GM04504 (cell line): ENCODE measurements around the gene PRKCD.

Experiments
- DNase-seq: peaks from one replicate; pipeline ENCODE4 v3.0.0-alpha.2; 2012; ENCODE audit warnings: low read depth

Gene PRKCD

DNA sequence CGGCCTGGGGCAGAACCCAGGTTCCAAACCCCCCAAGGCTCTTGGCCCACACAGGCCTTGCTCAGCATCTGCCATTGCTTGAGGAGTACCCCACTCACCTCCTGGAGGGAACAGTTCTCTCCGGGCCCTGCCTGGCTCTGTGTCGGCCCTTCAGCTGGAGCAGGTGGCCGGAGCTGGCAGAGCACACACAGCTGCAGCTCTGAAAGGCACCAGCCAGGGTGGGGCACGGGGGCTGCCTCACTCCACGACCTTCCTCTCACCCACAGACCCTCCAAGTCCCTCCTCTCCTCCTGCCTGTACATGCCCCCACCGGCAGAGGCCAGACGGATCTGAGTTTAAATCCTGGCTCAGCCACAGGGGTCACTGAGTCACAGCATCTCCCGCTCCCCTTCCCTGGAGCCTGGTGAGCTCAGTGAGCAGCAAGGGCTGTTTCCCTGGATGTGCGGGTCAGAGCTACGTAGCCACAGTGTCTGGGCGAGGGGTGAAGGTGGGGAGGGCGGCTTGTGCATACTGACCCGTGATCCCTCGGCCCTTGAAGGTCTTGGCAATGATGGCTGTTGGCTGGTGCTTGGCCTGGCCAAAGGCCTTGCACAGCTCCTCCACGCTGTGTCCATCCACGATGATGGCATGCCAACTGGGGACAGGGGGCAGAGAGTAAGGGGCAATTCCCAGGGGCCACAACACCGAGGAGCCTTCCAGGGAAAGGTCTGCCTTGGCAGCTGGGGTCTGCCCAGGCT is 71.8 kb downstream of the PRKCD start:
- DNase-seq = no peak

DNA sequence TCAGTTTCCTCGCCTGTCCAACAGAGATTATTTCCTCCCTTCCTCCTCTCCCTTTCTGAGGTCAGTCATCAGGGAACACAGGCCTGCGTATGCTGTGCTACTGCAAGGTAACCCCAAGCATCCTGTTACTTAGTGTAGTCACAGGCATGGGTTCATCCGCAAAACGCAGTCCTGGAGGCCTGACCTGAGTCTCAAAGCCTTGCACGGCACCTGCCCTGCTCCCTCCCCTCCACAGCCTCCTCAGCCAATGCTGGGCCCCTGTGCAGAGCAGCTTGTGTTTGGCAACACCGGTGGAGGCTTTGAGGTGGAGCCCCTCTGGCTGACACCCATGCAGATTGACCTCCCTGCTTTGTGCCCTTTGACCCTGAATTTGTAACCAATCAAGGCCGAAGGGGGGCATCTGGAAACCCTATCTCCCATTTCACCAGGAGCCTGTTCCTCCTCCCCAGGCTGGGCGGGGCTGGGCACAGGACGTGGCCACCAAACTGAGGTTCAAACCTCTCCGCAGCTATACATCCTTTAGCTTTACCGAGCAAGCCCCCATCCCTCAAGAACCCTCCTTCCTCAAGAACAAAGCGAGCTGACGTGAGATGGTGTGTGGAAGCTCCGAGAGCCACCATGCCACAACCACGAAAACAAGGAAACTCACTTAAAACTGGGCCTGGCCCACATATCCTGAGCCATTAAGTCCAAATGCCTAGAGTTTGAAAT is 73.3 kb downstream of the PRKCD start:
- DNase-seq = no peak

DNA sequence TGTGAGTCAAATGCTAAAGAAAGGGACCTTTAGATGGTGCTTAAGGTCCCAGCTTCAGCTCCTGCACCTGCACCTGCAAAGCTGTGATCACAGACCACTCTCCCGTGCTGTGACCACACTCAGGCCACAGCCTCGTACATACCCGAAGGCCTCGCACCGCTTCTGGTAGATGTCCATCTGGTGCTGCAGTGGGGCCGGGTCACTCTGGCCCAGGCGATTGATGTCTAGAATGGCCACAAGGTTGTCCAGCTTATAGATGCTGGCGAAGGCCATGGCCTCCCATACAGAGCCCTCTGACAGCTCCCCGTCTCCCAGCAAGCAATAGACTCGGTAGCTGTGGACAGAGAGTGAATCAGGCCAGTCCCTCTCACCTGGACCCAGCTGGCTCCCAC is 73.8 kb downstream of the PRKCD start:
- DNase-seq = no peak

DNA sequence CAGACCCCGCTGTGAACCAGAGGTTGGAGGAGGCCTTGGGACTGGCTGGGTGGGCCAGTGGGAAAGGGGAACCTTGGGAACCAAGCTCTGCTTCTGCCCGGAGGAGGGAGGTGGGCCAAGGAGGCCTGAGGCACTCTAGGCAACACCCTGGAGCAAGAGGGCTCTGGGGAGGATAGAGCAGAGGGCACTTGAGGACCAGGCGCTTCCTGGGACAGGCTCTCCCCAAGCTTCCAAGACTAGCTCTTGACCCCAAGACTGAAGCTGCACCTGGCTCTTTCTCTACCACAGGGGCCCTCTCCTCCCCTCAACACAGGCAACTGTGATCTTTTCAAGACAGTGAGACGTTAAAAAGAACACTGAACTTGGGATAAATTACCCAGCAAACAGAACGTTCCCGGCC is 74.5 kb downstream of the PRKCD start:
- no peak for DNase-seq

DNA sequence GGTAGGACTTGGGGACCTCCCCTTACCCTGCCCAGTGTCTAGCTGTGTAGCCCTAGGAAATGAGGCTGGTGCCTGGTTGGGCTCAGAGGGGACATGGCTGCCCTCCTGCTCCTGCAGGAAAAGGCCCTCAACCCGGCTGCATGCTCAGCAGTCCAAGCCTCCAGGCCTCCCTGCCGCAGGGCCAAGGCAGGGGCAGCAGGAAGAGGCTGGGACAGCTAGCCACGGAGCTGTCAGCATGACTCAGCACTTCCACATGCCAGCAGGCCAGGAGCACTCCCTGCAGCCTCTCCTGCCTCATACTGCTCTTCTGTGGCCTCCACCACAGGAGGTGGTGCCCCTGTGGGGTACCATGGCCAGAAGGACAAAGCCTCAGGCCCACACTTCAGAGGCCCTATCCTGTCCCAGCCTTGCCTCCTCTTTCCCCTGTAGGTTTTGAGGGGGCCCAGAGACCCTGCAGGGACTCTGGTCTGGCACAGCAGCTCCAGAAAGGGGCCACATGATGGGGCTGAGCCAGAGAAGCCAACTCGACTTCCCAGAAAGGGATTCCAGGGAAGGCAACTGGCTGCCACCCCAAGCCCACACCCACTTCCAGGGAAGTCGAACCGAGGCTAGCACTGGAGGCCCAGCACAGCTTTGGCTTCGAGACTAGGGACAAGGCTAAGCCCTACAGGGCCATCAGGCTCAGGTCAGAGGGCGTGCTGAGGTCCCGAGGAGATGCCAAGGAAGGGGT is 75.3 kb downstream of the PRKCD start:
- peak; percentile 76 for DNase-seq

DNA sequence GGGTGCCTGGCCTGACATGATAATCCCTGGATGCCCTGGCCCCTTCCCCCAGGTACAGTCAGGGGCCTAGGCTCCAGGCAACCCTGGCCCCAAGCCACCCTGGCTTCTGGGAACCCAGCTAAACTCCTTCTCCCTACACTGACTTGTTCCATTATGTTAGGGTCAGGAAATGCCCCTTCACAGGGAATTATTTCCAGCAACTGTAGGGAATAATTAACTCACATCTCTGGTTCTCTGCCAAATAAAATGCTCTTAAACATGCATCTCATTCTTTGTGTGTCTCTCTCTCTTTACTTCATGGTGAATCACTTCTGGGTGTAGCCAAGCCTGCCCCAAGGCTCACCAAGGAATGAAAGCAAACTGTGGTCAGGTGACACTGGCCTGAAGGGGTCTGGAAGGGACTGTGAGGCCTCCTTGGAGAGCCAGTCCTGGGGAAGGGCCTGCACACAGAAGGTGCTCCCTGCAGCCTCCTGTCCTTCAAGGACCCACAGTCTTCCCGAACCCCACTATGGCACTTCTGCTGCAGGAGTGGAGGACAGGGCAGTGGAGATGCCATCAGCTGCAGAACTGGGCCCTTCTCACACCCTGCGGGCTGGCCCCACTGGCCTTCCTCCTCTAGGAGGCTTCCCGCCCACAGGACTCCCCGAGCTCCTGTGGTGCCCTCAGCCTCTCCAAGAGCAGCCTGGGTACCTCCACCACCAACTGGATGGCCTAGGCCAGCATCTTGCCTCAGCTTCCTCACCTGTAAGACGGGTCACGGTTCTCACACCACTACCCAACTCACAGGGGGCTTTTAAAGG is 77.2 kb downstream of the PRKCD start:
- peak; percentile 84 for DNase-seq

DNA sequence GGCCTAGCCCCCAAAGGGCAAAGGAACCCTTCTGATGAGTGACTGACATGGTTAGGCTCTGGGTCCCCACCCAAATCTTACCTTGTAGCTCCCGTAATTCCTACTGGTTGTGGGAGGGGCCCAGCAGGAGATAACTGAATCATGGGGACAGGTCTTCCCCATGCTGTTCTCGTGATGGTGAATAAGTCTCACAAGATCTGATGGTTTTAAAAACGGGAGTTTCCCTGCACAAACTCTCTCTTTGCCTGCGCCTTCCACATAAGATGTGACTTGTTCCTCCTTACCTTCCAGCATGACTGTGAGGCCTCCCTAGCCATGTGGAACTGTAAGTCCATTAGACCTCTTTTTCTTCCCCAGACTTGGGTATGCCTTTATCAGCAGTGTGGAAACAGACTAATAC is 77.9 kb downstream of the PRKCD start:
- DNase-seq = no peak

DNA sequence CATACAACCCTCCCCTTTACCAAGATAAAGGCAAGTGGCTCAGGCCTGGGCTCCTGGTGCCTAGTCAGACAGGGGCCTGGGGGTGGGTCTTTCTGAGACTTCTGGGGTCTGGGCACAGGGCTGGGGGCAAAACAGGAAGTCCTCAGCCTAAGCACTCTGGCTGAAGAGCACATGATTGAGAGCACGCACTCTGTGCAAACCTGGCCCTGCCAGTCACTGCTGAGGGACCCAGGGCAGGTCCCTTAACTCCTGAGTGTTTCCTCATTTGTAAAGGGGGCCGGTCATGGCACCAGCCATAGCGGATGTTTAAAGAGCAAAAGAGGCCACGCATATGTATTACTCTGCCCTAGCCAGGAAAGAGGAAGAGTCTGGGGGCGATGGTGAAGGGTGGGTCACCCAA is 78.8 kb downstream of the PRKCD start:
- DNase-seq = no peak

DNA sequence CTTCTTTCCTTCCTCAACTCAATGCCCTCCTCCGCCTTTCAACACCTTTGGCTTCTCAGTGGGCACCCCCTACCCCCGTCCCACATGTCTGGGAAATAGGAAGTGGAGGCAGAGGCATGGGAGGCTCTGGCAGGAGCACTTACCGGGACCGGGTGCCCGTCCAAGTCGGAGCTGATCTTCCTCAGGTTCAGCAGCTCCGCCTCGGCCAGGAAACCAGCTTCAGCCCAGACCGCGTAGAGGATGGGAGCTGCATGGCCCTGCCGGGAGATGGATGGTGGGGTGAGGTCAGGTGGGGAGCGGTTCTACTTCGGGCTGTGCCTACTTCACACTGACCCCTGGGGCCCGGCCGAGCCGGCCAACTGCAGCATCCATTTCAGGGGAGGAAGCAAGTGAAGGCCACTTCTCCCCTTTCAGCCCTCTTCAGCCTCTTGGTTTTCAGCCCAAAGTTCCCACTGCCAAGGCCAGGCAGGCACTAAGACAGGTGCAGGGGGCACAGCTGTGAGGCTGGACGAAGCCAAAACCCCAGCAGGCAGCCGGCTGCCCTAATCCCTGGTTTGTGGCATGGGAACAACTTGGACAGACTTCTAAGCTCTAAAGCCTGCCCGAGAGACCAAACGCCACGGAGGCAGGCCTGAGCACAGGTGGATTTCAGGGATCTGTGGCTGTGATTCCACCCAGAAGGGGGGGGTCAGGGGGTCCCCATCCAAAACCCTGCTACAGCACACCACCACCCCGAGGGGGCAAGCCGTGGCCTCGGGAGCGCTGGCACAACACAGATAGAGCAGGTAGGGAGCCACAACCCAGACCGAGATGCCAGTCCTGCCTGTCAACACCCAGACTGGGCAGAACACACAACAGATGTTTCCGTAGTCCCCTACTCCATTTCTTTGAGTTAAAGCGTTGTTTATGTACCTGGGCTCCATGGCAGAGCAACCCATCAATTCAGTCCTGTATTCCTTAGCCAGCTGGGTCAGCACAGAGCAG is 80.3 kb downstream of the PRKCD start:
- DNase-seq = no peak

DNA sequence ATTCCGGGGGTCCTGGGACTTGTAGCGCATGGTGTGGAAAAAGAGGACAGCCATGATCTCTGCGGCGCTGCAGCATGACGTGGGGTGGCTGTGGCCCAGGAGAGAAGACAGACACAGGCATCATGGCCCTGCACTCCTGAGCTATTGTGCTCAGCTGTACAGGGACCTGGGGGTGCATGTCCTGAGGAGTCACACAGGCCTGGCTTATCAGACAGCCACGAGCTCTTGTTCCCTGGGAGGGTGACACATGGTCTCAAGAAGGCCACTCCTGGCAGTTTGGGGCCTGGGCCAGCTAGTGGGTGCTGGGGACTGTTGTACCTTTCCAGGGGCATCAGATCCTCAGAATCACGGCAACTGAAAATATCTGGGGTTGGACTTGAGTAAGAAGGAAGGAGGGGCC is 81.1 kb downstream of the PRKCD start:
- no peak for DNase-seq
